ENCODE data around the gene PRRC2B. TPM values are rescaled to one million over a fixed set of nuclear protein-coding genes. Genes with fewer than 3 reads are reported as not detected.

The PRRC2B gene
- total and polyA plus RNA-seq, 2 of the 8 experiments (the other 6 are each of a cell fraction or from before 2014, with no cell fraction given), result 37.3 to 249 TPM

- no peak overlapping the region for H3K4me3 ChIP-seq (ENCODE audit: extremely low read depth in 1 of 4, insufficient read depth in 2 of 4, low read depth in 3 of 4, low read length in 4 of 4)
- H2BK12ac ChIP-seq (ENCODE audit: low read depth, low read length), result no peak overlapping the region
- H3K23ac ChIP-seq (ENCODE audit: insufficient read length), result no peak overlapping the region
- H4K91ac ChIP-seq (replicated peaks; ENCODE audit: insufficient read length, low read length), result no peak overlapping the region
- H3K27ac ChIP-seq (ENCODE audit: low read depth, low read length), result no peak overlapping the region
- H3K18ac ChIP-seq (ENCODE audit: extremely low read depth, low read length), result no peak overlapping the region
- H2BK120ac ChIP-seq (replicated peaks; ENCODE audit: low read depth, low read length), result no peak overlapping the region
- H3K79me1 ChIP-seq (ENCODE audit: low read depth, low read length), result peaks cover 3% of the 10 kb centered on the region; the same call in 1 of the 2 replicates
- no peak overlapping the region for H4K5ac ChIP-seq (ENCODE audit: insufficient read length, low read depth, low read length)
- no peak overlapping the region for H2AFZ ChIP-seq (ENCODE audit: low read length)
- H3K79me2 ChIP-seq (ENCODE audit: control insufficient read depth in 1 of 2, insufficient read depth in 2 of 2, low read length in 2 of 2), result peaks cover 0 to 62% of the 10 kb centered on the region in 2 experiments; a peak in 2 of 4 replicates
- H3K56ac ChIP-seq (replicated peaks; ENCODE audit: insufficient read length, low read depth, low read length), result no peak overlapping the region
- H3K27me3 ChIP-seq (replicated peaks in 1 of 4; ENCODE audit: control insufficient read depth in 3 of 4, extremely low read depth in 1 of 4, insufficient read depth in 3 of 4, low read length in 3 of 4), result no peaks in the 10 kb centered on the region
- H3K4ac ChIP-seq (replicated peaks; ENCODE audit: insufficient read length, low read depth, low read length), result no peak overlapping the region
- H3K36me3 ChIP-seq (ENCODE audit: control insufficient read depth in 2 of 4, insufficient read depth in 4 of 4, low read length in 3 of 4), result peaks cover 36 to 90% (median 60%) of the 10 kb centered on the region in 4 experiments
- H4K8ac ChIP-seq (ENCODE audit: extremely low read depth, insufficient read depth, low read length), result no peak overlapping the region
- DNase-seq (ENCODE audit: low read depth in 1 of 2, low spot score in 2 of 2) (no peak), FAIRE-seq (no peak)
- POLR2A ChIA-PET (ENCODE audit: partially characterized antibody), result interaction anchor here (0.6 kb wide), 1 partner anchor 67 kb away, joined by 3 read pairs; no protein-coding TSS in a partner anchor
- H3K9ac ChIP-seq (replicated peaks in 1 of 4; ENCODE audit: extremely low read depth in 1 of 4, low read depth in 3 of 4, low read length in 3 of 4), result no peak overlapping the region
- H2AK5ac ChIP-seq (ENCODE audit: low read depth, low read length), result no peak overlapping the region
- H3K4me1 ChIP-seq (replicated peaks in 1 of 4; ENCODE audit: control insufficient read depth in 3 of 4, insufficient read depth in 4 of 4, low read length in 3 of 4), result no peaks in the 10 kb centered on the region
- H2BK15ac ChIP-seq (ENCODE audit: low read length), result no peak overlapping the region
- H3K23me2 ChIP-seq (ENCODE audit: low read depth, low read length), result no peaks in the 10 kb centered on the region
- no peaks in the 10 kb centered on the region for H3K9me3 ChIP-seq (ENCODE audit: insufficient read depth in 2 of 2, low read depth in 1 of 2, low read length in 1 of 2)
- no peak overlapping the region for H2BK20ac ChIP-seq (ENCODE audit: low read length)
- peaks cover 8 to 13% of the 10 kb centered on the region in 2 experiments for H4K20me1 ChIP-seq (replicated peaks in 1 of 2; ENCODE audit: control insufficient read depth in 1 of 2, insufficient read depth in 2 of 2, low read length in 2 of 2)
- CTCF ChIA-PET (ENCODE audit: partially characterized antibody), result interaction anchor here (0.6 to 2.9 kb wide), 2 partner anchors 32 to 309 kb away, joined by 3 to 9 read pairs; no protein-coding TSS in a partner anchor
- no peak for TF ChIP-seq HDAC6 (IDR thresholded peaks at IDR 0.05; ENCODE audit: low read depth, low read length)
- no peak for TF ChIP-seq SRF (IDR thresholded peaks at IDR 0.05; ENCODE audit: low read depth, low read length)
- TF ChIP-seq, protein P1, sequence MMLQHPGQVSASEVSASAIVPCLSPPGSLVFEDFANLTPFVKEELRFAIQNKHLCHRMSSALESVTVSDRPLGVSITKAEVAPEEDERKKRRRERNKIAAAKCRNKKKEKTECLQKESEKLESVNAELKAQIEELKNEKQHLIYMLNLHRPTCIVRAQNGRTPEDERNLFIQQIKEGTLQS (IDR thresholded peaks at IDR 0.05; ENCODE audit: insufficient read depth, low read depth, low read length), result no peak
- no peak for TF ChIP-seq POU5F1 (IDR thresholded peaks at IDR 0.05; ENCODE audit: low read depth, low read length)
- no peak for TF ChIP-seq EZH2 (IDR thresholded peaks at IDR 0.05; ENCODE audit: low read depth, low read length, severe bottlenecking)
- no peak for TF ChIP-seq TBP (IDR thresholded peaks at IDR 0.05; ENCODE audit: low read depth, low read length)
- TF ChIP-seq RAD21 (IDR thresholded peaks at IDR 0.05 in 1 of 2, conservative IDR thresholded peaks at IDR 0.05 in 1 of 2; ENCODE audit: low read depth in 2 of 2, low read length in 2 of 2), result no peak
- no peak for TF ChIP-seq SAP30 (IDR thresholded peaks at IDR 0.05; ENCODE audit: insufficient read depth, insufficient replicate concordance, low read length)
- no peak overlapping the region for H3K14ac ChIP-seq (ENCODE audit: insufficient read length)
- no peak overlapping the region for H3K4me2 ChIP-seq (ENCODE audit: insufficient read depth in 1 of 2, low read depth in 2 of 2, low read length in 2 of 2)
- 91% methylated on average over 8 of the region's 8 CpGs; no CpG with 5 or more reads in 1 of the 2 experiments for WGBS, 2 experiments (ENCODE audit: extremely low coverage in 1 of 2, insufficient coverage in 1 of 2, insufficient read length in 1 of 2, insufficient replicate concordance in 2 of 2, low coverage in 1 of 2, low lambda C conversion rate in 2 of 2, missing lambda C conversion rate in 1 of 2)
- H2BK5ac ChIP-seq (ENCODE audit: low read depth, low read length), result no peak overlapping the region
Measured at GRCh38 chr9:131447148-131447547, 53.3 kb downstream of the PRRC2B start.

All from H1 (cell line).